GM12874 (cell line): ENCODE results near the gene MID1.

Experiments used
- CTCF ChIP-seq: IDR thresholded peaks from 2 replicates; pipeline ENCODE4 v1.5.1; 2011; ENCODE audit warnings: low read depth, mild to moderate bottlenecking, control low read depth, low read length, moderate library complexity; ENCODE audit not compliant: insufficient read depth

MID1 gene

GRCh38 chrX:10486373-10486772 lies 134.0 kb downstream of the MID1 start:
- TF ChIP-seq CTCF = no peak

DNA sequence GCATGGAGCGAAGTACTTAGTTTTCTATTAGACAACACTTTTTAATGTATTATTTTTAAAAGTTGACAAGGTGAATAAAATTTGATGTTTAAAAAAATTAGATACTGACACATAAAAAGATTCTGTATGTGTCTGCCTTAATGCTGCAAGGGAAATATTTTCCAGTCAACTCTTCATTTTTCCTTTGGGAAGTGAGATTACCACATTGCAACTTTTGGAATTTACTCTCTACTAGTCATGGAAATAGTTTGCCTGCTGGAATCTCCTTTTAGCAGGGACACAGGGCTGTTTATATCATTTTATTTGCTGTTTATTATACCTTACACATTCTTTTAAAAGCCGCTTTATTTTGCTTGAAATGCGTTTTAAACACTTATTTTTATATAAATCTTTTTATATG lies 135.1 kb downstream of the MID1 start:
- TF ChIP-seq CTCF = no peak

DNA sequence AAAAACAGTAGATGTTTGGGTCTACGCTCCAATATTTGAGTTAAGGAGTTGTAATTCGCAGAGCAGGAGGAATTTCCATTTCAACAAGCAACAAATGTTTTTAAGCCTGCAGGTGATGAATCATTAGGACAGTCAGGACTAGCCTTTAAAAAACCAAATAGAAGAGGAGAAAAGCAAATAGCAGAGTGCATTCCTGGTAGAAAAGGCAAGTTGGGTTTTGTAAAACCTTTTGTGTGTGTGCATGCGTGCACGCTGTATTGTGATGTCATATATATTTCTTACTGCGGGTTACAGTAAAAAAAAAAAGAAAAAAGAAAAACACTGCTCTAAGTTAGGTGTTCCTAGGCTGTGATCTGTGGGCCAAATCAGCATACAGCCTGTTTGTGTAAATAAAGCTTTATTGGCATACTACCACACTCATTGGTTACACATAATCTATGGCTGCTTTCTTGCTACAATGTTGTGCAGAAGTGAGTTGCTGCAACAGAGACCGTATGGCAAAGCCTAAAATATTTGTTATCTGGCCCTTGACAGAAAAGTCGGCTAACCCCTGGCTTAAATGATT lies 135.6 kb downstream of the MID1 start:
- no peak for TF ChIP-seq CTCF

DNA sequence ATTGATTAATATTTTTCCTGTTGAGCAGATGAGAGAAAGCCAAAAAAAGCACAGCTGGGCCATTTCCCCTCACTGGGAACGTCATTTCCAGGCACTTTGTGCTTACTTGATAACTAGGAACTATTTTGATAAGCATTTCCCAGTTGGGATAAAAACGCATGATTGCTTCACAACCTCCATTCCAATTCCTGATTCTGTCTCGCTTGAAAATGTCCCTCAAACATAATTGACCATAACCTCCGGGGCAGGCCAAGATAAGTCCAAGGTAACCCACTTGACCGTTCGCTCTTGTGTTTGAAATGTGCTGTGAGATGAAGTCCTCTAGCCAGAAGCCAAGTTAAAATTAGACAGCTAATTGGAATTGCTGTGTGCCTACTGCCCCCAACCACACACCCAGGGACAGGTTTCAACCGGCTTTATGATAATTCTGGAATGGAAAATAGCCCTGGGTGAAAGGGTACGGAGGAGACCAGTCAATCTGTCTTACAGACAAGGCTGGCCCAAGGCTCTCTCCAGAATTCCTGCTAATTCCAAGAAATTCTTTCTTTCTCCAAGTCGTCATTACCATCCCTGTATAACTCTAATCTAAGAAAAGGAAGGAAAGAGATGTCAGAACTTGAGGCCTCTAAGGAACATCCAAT lies 137.1 kb downstream of the MID1 start:
- TF ChIP-seq CTCF = no peak

DNA sequence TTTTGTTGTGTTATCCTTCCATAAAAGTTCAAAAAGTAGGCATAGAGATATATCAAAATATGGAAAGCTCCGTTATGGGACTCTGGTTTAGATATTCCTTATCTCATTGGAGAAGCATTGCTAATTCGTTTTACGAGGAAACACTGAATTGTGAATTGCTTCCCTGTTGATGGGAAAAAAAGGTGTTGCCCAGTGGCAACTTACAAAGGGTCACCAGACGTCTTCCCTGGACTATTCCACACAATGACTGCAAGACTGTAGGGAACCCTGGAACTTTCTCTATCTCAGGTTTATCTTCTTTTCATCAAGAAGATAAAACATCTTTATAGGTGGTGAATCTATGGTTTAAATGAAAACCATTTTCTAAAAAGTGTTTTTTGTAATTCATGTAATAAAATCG lies 137.7 kb downstream of the MID1 start:
- TF ChIP-seq CTCF = no peak

DNA sequence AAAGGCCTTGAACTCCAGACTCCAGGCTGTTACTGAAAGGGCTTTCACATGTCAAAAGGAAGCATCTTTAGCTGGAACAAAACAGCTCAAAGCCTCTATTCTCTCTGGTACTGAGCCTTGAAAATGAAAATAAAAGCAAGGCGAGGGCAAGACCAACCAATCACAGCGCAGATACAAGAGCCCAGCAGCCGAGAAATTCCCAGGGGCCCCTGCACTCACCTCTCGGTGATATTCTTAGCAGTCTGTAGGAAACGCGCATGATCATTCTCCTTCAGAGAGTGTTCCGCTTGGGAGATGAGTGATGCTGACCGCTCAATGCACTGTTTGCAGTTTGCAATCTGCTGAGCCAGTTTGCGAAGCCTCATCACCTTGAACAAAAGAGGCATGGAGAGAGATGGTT lies 138.1 kb downstream of the MID1 start:
- TF ChIP-seq CTCF = no peak

GRCh38 chrX:10480861-10481260 lies 139.5 kb downstream of the MID1 start:
- no peak for TF ChIP-seq CTCF
